Osteocyte (in vitro differentiated cells): ENCODE results near the gene MMP1. TPM values are rescaled to one million over a fixed set of nuclear protein-coding genes. Genes with fewer than 3 reads are reported as not detected.

Experiments
- DNase-seq: peaks from one replicate; pipeline ENCODE4 v3.0.0; 2021; ENCODE audit warnings: mixed read lengths; ENCODE audit not compliant: unreplicated experiment; ENCODE audit errors: extremely low spot score
- H3K27ac Mint-ChIP-seq: one replicate; pipeline ENCODE4 v1.8.0; 2021; ENCODE audit warnings: mild to moderate bottlenecking, mixed read lengths; ENCODE audit not compliant: unreplicated experiment
- H3K27me3 Mint-ChIP-seq: one replicate; pipeline ENCODE4 v1.8.0; 2021; ENCODE audit warnings: mixed read lengths; ENCODE audit not compliant: unreplicated experiment
- H3K36me3 Mint-ChIP-seq: one replicate; pipeline ENCODE4 v1.8.0; 2021; ENCODE audit warnings: mixed read lengths; ENCODE audit not compliant: unreplicated experiment
- H3K4me1 Mint-ChIP-seq: one replicate; pipeline ENCODE4 v1.8.0; 2021; ENCODE audit warnings: mixed read lengths; ENCODE audit not compliant: unreplicated experiment
- H3K4me3 Mint-ChIP-seq: one replicate; pipeline ENCODE4 v1.8.0; 2021; ENCODE audit warnings: mild to moderate bottlenecking, moderate library complexity, mixed read lengths; ENCODE audit not compliant: unreplicated experiment
- H3K9me3 Mint-ChIP-seq: one replicate; pipeline ENCODE4 v1.8.0; 2021; ENCODE audit warnings: mixed read lengths; ENCODE audit not compliant: unreplicated experiment
- CTCF ChIP-seq: fragments of 200-600 bp; sonication (generic); IDR thresholded peaks from 2 replicates; pipeline ENCODE4 v1.5.0; 2021; ENCODE audit warnings: antibody characterized with exemption, mild to moderate bottlenecking, moderate library complexity
- total RNA-seq: library from RNA; stranded (reverse); gene quantifications from 2 replicates; pipeline ENCODE4 v1.2.1, GENCODE V29; 2021

The MMP1 gene
- total RNA-seq, 1 donor from 2014 or later = not detected

GRCh38 chr11:102809971-102810370, 12.0 kb upstream of the MMP1 start:
- peaks cover 13% of the 10 kb centered on the region for H3K27me3 Mint-ChIP-seq
- no peak for DNase-seq
- no peaks in the 10 kb centered on the region for H3K9me3 Mint-ChIP-seq
- H3K4me3 Mint-ChIP-seq = no peak overlapping the region
- no peaks in the 10 kb centered on the region for H3K36me3 Mint-ChIP-seq
- H3K27ac Mint-ChIP-seq = no peak overlapping the region
- no peak for TF ChIP-seq CTCF
- no peaks in the 10 kb centered on the region for H3K4me1 Mint-ChIP-seq

GRCh38 chr11:102807921-102808320, 10.0 kb upstream of the MMP1 start:
- Mint-ChIP-seq H3K36me3 (no peaks in the 10 kb centered on the region), H3K9me3 (no peaks in the 10 kb centered on the region), H3K27me3 (peaks cover 12% of the 10 kb centered on the region), H3K27ac (no peak overlapping the region), H3K4me3 (no peak overlapping the region), H3K4me1 (no peaks in the 10 kb centered on the region)
- DNase-seq = no peak
- TF ChIP-seq CTCF = peak; percentile 48

DNA sequence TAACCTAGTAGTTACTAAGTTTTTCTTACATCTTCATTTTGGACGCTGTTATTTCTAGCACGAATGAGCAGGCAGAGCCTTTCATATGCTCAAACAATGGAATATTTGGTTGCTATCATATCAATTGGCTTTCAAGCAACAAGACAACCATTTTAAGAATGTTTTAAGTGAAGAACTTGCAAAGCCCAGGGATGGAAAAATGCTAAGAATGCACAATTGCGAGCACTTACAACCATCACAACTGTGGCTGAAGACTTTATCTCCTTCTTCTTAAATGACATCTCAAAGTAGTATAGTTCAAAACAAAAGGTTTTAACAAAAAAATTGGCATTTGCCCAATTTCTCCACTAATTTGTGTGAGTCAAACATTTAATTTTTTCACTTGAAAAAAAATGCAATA, 8.3 kb upstream of the MMP1 start:
- Mint-ChIP-seq H3K27ac (no peak overlapping the region), H3K9me3 (no peaks in the 10 kb centered on the region), H3K4me1 (peaks cover 3% of the 10 kb centered on the region), H3K4me3 (no peak overlapping the region), H3K27me3 (peaks cover 6% of the 10 kb centered on the region), H3K36me3 (no peaks in the 10 kb centered on the region)
- no peak for DNase-seq
- TF ChIP-seq CTCF = no peak

DNA sequence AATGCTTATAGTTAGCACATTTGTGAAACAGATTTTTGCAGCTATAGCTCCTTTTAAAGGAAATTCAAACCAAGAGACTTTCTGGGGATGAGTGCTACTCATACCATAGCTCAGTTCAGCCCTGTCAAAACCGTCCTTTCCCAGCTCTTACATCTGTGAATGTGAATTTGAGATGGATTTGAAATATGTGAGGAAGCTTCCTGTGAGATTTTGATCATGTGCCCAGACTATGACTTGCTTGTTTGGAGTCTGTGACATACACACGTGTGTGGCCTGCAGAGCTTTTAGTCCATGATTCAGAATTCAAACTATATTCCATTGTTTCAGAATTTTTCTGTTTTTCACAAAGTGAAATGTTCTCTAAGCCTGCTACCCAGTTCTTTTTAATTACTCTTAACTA, 4.4 kb upstream of the MMP1 start:
- peaks cover 2% of the 10 kb centered on the region for H3K27me3 Mint-ChIP-seq
- no peak overlapping the region for H3K27ac Mint-ChIP-seq
- no peaks in the 10 kb centered on the region for H3K9me3 Mint-ChIP-seq
- no peak overlapping the region for H3K4me3 Mint-ChIP-seq
- no peak for DNase-seq
- no peak for TF ChIP-seq CTCF
- peaks cover 5% of the 10 kb centered on the region for H3K4me1 Mint-ChIP-seq
- no peaks in the 10 kb centered on the region for H3K36me3 Mint-ChIP-seq

DNA sequence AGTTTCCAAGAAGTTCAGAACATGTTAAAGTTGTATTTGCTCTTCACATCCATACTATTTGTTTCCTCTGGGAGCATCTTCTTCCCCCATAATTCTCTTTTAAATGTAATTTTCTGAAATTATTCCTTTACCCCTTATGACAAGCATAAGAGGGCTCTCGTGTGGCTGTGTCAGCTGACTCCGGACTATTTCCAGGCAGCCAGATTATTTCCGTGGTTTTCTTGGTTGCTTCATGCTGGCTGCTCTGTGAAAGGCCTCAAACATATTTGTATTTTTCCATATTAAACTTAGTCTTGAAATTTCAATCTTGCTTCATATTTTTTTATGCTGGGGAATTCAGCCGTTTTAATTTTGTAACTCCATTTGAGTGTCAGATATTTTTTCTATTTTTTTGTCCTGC, 2.8 kb upstream of the MMP1 start:
- peaks cover 2% of the 10 kb centered on the region for H3K27me3 Mint-ChIP-seq
- no peaks in the 10 kb centered on the region for H3K9me3 Mint-ChIP-seq
- no peak for DNase-seq
- no peaks in the 10 kb centered on the region for H3K36me3 Mint-ChIP-seq
- no peak for TF ChIP-seq CTCF
- H3K27ac Mint-ChIP-seq = no peak overlapping the region
- H3K4me1 Mint-ChIP-seq = peaks cover 5% of the 10 kb centered on the region
- H3K4me3 Mint-ChIP-seq = no peak overlapping the region
